A673 (cell line): ENCODE data around the gene ACE. TPM values are rescaled to one million over a fixed set of nuclear protein-coding genes. Genes with fewer than 3 reads are reported as not detected.

Experiments used
- Bru-seq: library from RNA; stranded (reverse); fragments of 400-500 nt; gene quantifications from one replicate; lab custom pipeline; 2021; lab: Mats Ljungman, UMichigan
- BruChase-seq, 2 experiments: library from RNA; stranded (reverse); fragments of 400-500 nt; gene quantifications; one replicate each; lab custom pipeline; 2021; lab: Mats Ljungman, UMichigan
- BruUV-seq: library from RNA; stranded (reverse); fragments of 400-500 nt; replicated peaks from 2 replicates; lab custom pipeline; 2021; lab: Mats Ljungman, UMichigan
- CTCF ChIA-PET: fragments of 300-600 bp; sonication (Branson Sonifier 250); formaldehyde crosslinking; loops from one replicate; lab custom pipeline; 2022; ENCODE audit warnings: antibody characterized with exemption; lab: Charles Lee
- POLR2A ChIA-PET: fragments of 300-600 bp; sonication (Branson Sonifier 250); formaldehyde crosslinking; loops from one replicate; lab custom pipeline; 2022; ENCODE audit warnings: antibody characterized with exemption; ENCODE audit not compliant: low non-redundant PET; lab: Charles Lee
- DNase-seq: peaks from one replicate; pipeline ENCODE4 v3.0.0-alpha.2; 2015; ENCODE audit warnings: low spot score
- H3K27ac ChIP-seq: fragments of 200-600 bp; sonication (generic); 2 replicates; pipeline ENCODE4 v1.5.1; 2016; ENCODE audit warnings: mixed run types, low read depth, mild to moderate bottlenecking, mixed read lengths, antibody characterized with exemption, low read length; ENCODE audit not compliant: poor library complexity, severe bottlenecking
- H3K27me3 ChIP-seq: fragments of 200-600 bp; sonication (generic); replicated peaks from 2 replicates; pipeline ENCODE4 v1.6.1; 2017; ENCODE audit warnings: mixed run types, low read depth, mild to moderate bottlenecking, mixed read lengths, antibody characterized with exemption, low read length; ENCODE audit not compliant: insufficient read depth, poor library complexity
- H3K36me3 ChIP-seq: fragments of 200-600 bp; sonication (generic); 2 replicates; pipeline ENCODE4 v1.6.1; 2016; ENCODE audit warnings: mixed run types, mild to moderate bottlenecking, mixed read lengths, antibody characterized with exemption, low read length; ENCODE audit not compliant: insufficient read depth, poor library complexity, severe bottlenecking
- H3K4me1 ChIP-seq: fragments of 200-600 bp; sonication (generic); 2 replicates; pipeline ENCODE4 v1.6.1; 2017; ENCODE audit warnings: mixed run types, mild to moderate bottlenecking, mixed read lengths, antibody characterized with exemption, low read length; ENCODE audit not compliant: insufficient read depth, poor library complexity, severe bottlenecking
- H3K4me3 ChIP-seq: fragments of 200-600 bp; sonication (generic); 2 replicates; pipeline ENCODE4 v1.5.1; 2016; ENCODE audit warnings: low read depth, mixed run types, mild to moderate bottlenecking, mixed read lengths, low read length; ENCODE audit not compliant: poor library complexity, severe bottlenecking
- H3K9me3 ChIP-seq: fragments of 200-600 bp; sonication (generic); 2 replicates; pipeline ENCODE4 v1.6.1; 2016; ENCODE audit warnings: mixed run types, low read depth, mild to moderate bottlenecking, mixed read lengths, antibody characterized with exemption, low read length; ENCODE audit not compliant: poor library complexity, severe bottlenecking
- EZH2 ChIP-seq: fragments of 200-600 bp; sonication (generic); IDR thresholded peaks from 2 replicates; pipeline ENCODE4 v1.6.1; 2017; ENCODE audit warnings: borderline replicate concordance, low read depth, mild to moderate bottlenecking, mixed read lengths, antibody characterized with exemption, low read length; ENCODE audit not compliant: poor library complexity, severe bottlenecking
- intact Hi-C: fragments of 100-400 bp; cut with micrococcal nuclease; formaldehyde crosslinking; loops from one replicate; pipeline ENCODE4 v1.10.0; 2022; ENCODE audit not compliant: unreplicated experiment
- long read RNA-seq: library from polyadenylated mRNA; stranded (forward); transcript quantifications from one replicate; pipeline ENCODE4 v2.0.0, GENCODE V29; 2022
- total RNA-seq: library from RNA; stranded (reverse); gene quantifications from 2 replicates; pipeline ENCODE4 v1.2.3, GENCODE V29; 2021
- TF ChIP-seq, protein P1 (sequence below): fragments of 300-800, 200-600 bp; sonication (generic); conservative IDR thresholded peaks from 2 replicates; pipeline ENCODE4 v1.5.1; 2017; ENCODE audit warnings: low read depth, mild to moderate bottlenecking, antibody characterized with exemption, low read length, moderate library complexity, mixed read lengths

The ACE gene
- 2.1 and 2.6 TPM in 2 replicates for total RNA-seq
- percentile 25 among the genes with signal in this experiment for Bru-seq, nascent RNA
- BruChase-seq, experiment 1, labeled RNA remaining after a 2-hour chase, result percentile 23 among the genes with signal in this experiment
- BruChase-seq, experiment 2, labeled RNA remaining after a 6-hour chase, result percentile 24 among the genes with signal in this experiment
- long read RNA-seq, full-length matches to known transcripts, result 1 of 3 reads
- long read RNA-seq, partial matches to known transcripts, result 2 of 3 reads
- long read RNA-seq, other reads (novel, unspliced or antisense), result 0 of 3 reads

DNA sequence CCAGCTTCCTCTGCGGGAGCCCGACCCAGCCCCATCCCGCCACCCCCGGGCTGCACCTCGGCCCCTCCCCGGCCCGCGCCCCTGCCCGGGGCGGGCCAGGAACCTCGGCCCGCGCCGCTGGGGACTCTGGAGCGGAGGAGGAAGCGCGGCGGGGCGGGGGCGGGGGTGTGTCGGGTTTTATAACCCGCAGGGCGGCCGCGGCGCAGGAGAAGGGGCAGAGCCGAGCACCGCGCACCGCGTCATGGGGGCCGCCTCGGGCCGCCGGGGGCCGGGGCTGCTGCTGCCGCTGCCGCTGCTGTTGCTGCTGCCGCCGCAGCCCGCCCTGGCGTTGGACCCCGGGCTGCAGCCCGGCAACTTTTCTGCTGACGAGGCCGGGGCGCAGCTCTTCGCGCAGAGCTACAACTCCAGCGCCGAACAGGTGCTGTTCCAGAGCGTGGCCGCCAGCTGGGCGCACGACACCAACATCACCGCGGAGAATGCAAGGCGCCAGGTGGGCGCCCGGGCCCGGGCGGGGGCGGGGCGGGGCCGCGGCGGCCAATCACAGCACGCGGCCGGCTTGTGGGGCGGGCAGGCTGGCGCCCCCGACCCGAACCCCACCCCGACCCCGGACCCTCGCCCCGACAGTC lies at the start of gene ACE:
Gene ACE (plus strand): TSS at position 208 of the 626 bp plus-strand sequence. CDS start 34 bp downstream, at position 242.
- no TSS peak for BruUV-seq
- TF ChIP-seq EZH2, result no peak
- TF ChIP-seq, protein P1, sequence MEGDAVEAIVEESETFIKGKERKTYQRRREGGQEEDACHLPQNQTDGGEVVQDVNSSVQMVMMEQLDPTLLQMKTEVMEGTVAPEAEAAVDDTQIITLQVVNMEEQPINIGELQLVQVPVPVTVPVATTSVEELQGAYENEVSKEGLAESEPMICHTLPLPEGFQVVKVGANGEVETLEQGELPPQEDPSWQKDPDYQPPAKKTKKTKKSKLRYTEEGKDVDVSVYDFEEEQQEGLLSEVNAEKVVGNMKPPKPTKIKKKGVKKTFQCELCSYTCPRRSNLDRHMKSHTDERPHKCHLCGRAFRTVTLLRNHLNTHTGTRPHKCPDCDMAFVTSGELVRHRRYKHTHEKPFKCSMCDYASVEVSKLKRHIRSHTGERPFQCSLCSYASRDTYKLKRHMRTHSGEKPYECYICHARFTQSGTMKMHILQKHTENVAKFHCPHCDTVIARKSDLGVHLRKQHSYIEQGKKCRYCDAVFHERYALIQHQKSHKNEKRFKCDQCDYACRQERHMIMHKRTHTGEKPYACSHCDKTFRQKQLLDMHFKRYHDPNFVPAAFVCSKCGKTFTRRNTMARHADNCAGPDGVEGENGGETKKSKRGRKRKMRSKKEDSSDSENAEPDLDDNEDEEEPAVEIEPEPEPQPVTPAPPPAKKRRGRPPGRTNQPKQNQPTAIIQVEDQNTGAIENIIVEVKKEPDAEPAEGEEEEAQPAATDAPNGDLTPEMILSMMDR, result no peak
- CTCF ChIA-PET, result interaction anchor here (4.3 kb wide), 1 partner anchor 51 kb away, joined by 38 read pairs; no protein-coding TSS in a partner anchor
- Histone ChIP-seq H3K27me3 (no peaks in the 10 kb centered on the region), H3K27ac (no peak within 1 kb of the TSS), H3K4me1 (peaks cover 31% of the 10 kb centered on the region), H3K36me3 (no peaks in the 10 kb centered on the region), H3K4me3 (peak within 1 kb of the TSS; percentile 55), H3K9me3 (no peaks in the 10 kb centered on the region)
- intact Hi-C loops, result no loop called here
- peak; percentile 36 for DNase-seq
- POLR2A ChIA-PET, result no interaction called here

DNA sequence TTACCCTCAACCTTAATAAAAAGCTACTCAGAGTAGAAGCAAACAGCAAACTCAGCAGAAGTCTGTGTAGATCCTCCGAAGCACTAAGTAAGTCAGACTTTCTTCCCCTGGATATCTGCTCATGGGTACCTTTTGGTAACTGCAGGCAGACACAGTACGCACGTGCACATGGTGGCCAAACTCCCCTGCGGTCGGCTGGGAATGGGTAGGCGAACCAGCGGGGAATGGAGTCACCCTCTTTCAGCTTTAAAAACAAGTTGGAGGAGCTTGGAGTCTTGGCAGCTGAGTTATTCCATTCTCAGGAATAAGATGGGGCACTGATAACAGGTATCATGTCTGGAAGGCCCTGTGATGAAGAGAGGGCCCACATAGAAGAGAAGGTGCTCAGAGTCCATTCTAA lies 47.1 kb upstream of the ACE start:
- Histone ChIP-seq H3K27ac (no peak overlapping the region), H3K4me1 (peaks cover 17% of the 10 kb centered on the region), H3K9me3 (no peaks in the 10 kb centered on the region), H3K4me3 (no peak overlapping the region), H3K27me3 (no peaks in the 10 kb centered on the region), H3K36me3 (no peaks in the 10 kb centered on the region)
- CTCF ChIA-PET, result no interaction called here
- no TSS peak for BruUV-seq
- TF ChIP-seq, protein P1, result no peak
- no peak for TF ChIP-seq EZH2
- no peak for DNase-seq
- POLR2A ChIA-PET, result interaction anchor here (0.6 kb wide), 1 partner anchor 192 kb away, joined by 5 read pairs; no protein-coding TSS in a partner anchor
- intact Hi-C loops, result loop anchor here (10.0 kb wide), 1 partner anchor 265 kb away; no protein-coding TSS in a partner anchor

DNA sequence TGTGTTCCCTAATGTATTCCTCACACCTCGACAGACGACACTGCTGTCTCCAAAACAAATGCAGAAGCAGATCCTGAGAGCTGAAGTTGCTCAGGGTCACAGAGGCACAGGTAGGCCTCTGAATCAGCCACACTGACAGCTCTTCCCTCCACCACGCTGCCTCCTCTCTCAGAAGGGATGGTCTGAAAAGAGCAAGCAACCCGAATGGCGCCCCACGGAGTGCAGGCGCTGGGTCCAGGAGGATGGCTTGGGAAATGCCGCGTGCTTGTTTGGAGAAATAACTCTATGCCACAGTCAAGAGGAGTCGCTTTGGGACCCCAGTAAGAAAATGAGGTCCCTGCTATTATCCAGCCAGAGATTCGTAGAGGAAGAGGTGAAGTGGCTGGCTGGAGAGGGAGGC lies 46.6 kb upstream of the ACE start:
- Histone ChIP-seq H3K4me3 (no peak overlapping the region), H3K27me3 (no peaks in the 10 kb centered on the region), H3K36me3 (no peaks in the 10 kb centered on the region), H3K9me3 (no peaks in the 10 kb centered on the region), H3K27ac (no peak overlapping the region), H3K4me1 (peaks cover 21% of the 10 kb centered on the region)
- ChIA-PET CTCF (no interaction called here), POLR2A (interaction anchor here (0.6 kb wide), 1 partner anchor 192 kb away, joined by 5 read pairs; no protein-coding TSS in a partner anchor)
- intact Hi-C loops, result no loop called here
- BruUV-seq, result no TSS peak
- no peak for DNase-seq
- TF ChIP-seq, protein P1, result no peak
- TF ChIP-seq EZH2, result no peak
